HCT116 (cell line): Measurements from ENCODE around the gene ADGRB2. TPM values are rescaled to one million over a fixed set of nuclear protein-coding genes. Genes with fewer than 3 reads are reported as not detected.

Experiments used
- ATAC-seq: fragments of 200-7000 bp; cut with Tn5 transposase; 2 replicates; pipeline ENCODE4 v1.9.1; 2020; ENCODE audit warnings: mild to moderate bottlenecking, moderate library complexity
- BruUV-seq: library from RNA; stranded (reverse); fragments of 400-500 nt; replicated peaks from 2 replicates; lab custom pipeline; 2021; lab: Mats Ljungman, UMichigan
- CTCF ChIA-PET: fragments of 300-600 bp; sonication (Branson Sonifier 250); formaldehyde crosslinking; loops from one replicate; lab custom pipeline; 2021; ENCODE audit warnings: antibody characterized with exemption; lab: Charles Lee
- POLR2A ChIA-PET: fragments of 300-600, 350-600 bp; sonication (Branson Sonifier 250); formaldehyde crosslinking; loops from one replicate; lab custom pipeline; 2021; ENCODE audit warnings: antibody characterized with exemption; lab: Charles Lee
- RAD21 ChIA-PET, 2 experiments: fragments of 300-600 bp; sonication (Branson Sonifier 250); formaldehyde crosslinking; loops; one replicate each; lab custom pipeline; 2023; ENCODE audit warnings: low total read pairs in 2 of 2; ENCODE audit not compliant: uncharacterized antibody in 2 of 2, unreplicated experiment in 2 of 2, low non-redundant PET in 1 of 2; lab: Charles Lee
- DNase-seq: peaks from one replicate; pipeline ENCODE4 v3.0.0-alpha.2; 2010; ENCODE audit warnings: low read depth, low spot score
- H2AFZ ChIP-seq: fragments of 200-600 bp; shearing (Covaris generic), sonication (generic); 2 replicates; pipeline ENCODE4 v1.6.1; 2017; ENCODE audit warnings: low read depth, mixed run types, mixed read lengths, antibody characterized with exemption, low read length; ENCODE audit not compliant: poor library complexity, severe bottlenecking
- H3K27ac ChIP-seq: 2 replicates; pipeline ENCODE4 v1.5.1; 2012; ENCODE audit warnings: low read depth, low read length
- H3K27me3 ChIP-seq: fragments of 200-600 bp; sonication (generic); 2 replicates; pipeline ENCODE4 v1.6.1; 2016; ENCODE audit warnings: mixed run types, low read length, mixed read lengths; ENCODE audit not compliant: insufficient read depth
- H3K36me3 ChIP-seq, 2 experiments: fragments of 200-500 bp in 1 of 2; fragments of 200-600 bp in 1 of 2; sonication (Bioruptor generic) in 1 of 2; sonication (generic) in 1 of 2; 2 replicates each; pipeline versions ENCODE4 v1.5.1 to v1.6.1; 2014 to 2016; ENCODE audit warnings: low read length in 2 of 2, inconsistent platforms in 1 of 2, mixed read lengths in 1 of 2, mixed run types in 1 of 2; ENCODE audit not compliant: insufficient read depth in 2 of 2, control insufficient read depth in 1 of 2
- H3K4me1 ChIP-seq, 2 experiments: fragments of 200-600 bp in 1 of 2; sonication (generic) in 1 of 2; 2 replicates each; pipeline versions ENCODE4 v1.5.1 to v1.6.1; 2012 to 2017; ENCODE audit warnings: low read length in 2 of 2, inconsistent platforms in 1 of 2, mild to moderate bottlenecking in 1 of 2, mixed read lengths in 1 of 2, mixed run types in 1 of 2, moderate library complexity in 1 of 2; ENCODE audit not compliant: insufficient read depth in 2 of 2, control insufficient read depth in 1 of 2
- H3K4me2 ChIP-seq: fragments of 200-600 bp; sonication (generic); 2 replicates; pipeline ENCODE4 v1.6.1; 2017; ENCODE audit warnings: mixed run types, low read length, mixed read lengths
- H3K4me3 ChIP-seq, 2 experiments: fragments of 200-600 bp in 1 of 2; sonication (generic) in 1 of 2; replicated peaks in 1 of 2; 2 replicates each; pipeline ENCODE4 v1.5.1; 2011 to 2016; ENCODE audit warnings: low read length in 2 of 2, control low read depth in 1 of 2, low read depth in 1 of 2, mild to moderate bottlenecking in 1 of 2, mixed read lengths in 1 of 2, mixed run types in 1 of 2
- H3K79me2 ChIP-seq: fragments of 200-600 bp; sonication (generic); 2 replicates; pipeline ENCODE4 v1.6.1; 2017; ENCODE audit warnings: mild to moderate bottlenecking, mixed run types, low read length, moderate library complexity, mixed read lengths; ENCODE audit not compliant: insufficient read depth
- H3K9ac ChIP-seq: fragments of 200-600 bp; sonication (generic); 2 replicates; pipeline ENCODE4 v1.6.1; 2016; ENCODE audit warnings: low read length, mixed read lengths
- H3K9me2 ChIP-seq: fragments of 200-600 bp; sonication (generic), shearing (Covaris generic); 2 replicates; pipeline ENCODE4 v1.6.1; 2017; ENCODE audit warnings: mixed run types, mild to moderate bottlenecking, moderate library complexity; ENCODE audit not compliant: insufficient read depth
- H3K9me3 ChIP-seq, 2 experiments: fragments of 200-500 bp in 1 of 2; fragments of 200-600 bp in 1 of 2; sonication (Bioruptor generic) in 1 of 2; sonication (generic) in 1 of 2; 2 replicates each; pipeline ENCODE4 v1.6.1; 2014 to 2017; ENCODE audit warnings: low read length in 2 of 2, mixed read lengths in 2 of 2, inconsistent platforms in 1 of 2, low read depth in 1 of 2, mild to moderate bottlenecking in 1 of 2, mixed run types in 1 of 2, moderate library complexity in 1 of 2; ENCODE audit not compliant: control insufficient read depth in 1 of 2, insufficient read depth in 1 of 2
- H4K20me1 ChIP-seq: fragments of 200-600 bp; sonication (generic), shearing (Covaris generic); 2 replicates; pipeline ENCODE4 v1.6.1; 2017; ENCODE audit warnings: mixed run types, mild to moderate bottlenecking, moderate library complexity; ENCODE audit not compliant: insufficient read depth
- CEBPB ChIP-seq: IDR thresholded peaks from 2 replicates; pipeline ENCODE4 v1.6.1; 2012; ENCODE audit warnings: low read depth
- SIN3A ChIP-seq: IDR thresholded peaks from 2 replicates; pipeline ENCODE4 v1.6.1; 2012; ENCODE audit warnings: low read depth
- SP1 ChIP-seq: IDR thresholded peaks from 2 replicates; pipeline ENCODE4 v1.6.1; 2012; ENCODE audit warnings: low read depth
- TCF7L2 ChIP-seq: IDR thresholded peaks from 2 replicates; pipeline ENCODE4 v1.7.0; 2011; ENCODE audit warnings: borderline replicate concordance, inconsistent platforms; ENCODE audit not compliant: insufficient read depth, insufficient read length; ENCODE audit errors: extremely low read depth
- YY1 ChIP-seq: IDR thresholded peaks from 2 replicates; pipeline ENCODE4 v1.6.1; 2011; ENCODE audit warnings: low read length, low read depth, moderate library complexity, mild to moderate bottlenecking; ENCODE audit not compliant: insufficient replicate concordance; ENCODE audit errors: extremely low read depth
- intact Hi-C: fragments of 100-400 bp; cut with micrococcal nuclease; formaldehyde crosslinking; loops from 2 replicates; pipeline ENCODE4 v1.10.0; 2022
- total RNA-seq: library from RNA; stranded (reverse); gene quantifications from one replicate; pipeline ENCODE4 v1.2.1, GENCODE V29; 2021; ENCODE audit not compliant: unreplicated experiment
- TF ChIP-seq, protein P1 (sequence below): IDR thresholded peaks from 2 replicates; pipeline ENCODE4 v1.6.1; 2012; ENCODE audit warnings: low read depth
- TF ChIP-seq, protein P2 (sequence below): IDR thresholded peaks from 2 replicates; pipeline ENCODE4 v1.6.1; 2012

Gene ADGRB2
- total RNA-seq, 1 experiment from 2014 or later: 10.1 TPM

DNA sequence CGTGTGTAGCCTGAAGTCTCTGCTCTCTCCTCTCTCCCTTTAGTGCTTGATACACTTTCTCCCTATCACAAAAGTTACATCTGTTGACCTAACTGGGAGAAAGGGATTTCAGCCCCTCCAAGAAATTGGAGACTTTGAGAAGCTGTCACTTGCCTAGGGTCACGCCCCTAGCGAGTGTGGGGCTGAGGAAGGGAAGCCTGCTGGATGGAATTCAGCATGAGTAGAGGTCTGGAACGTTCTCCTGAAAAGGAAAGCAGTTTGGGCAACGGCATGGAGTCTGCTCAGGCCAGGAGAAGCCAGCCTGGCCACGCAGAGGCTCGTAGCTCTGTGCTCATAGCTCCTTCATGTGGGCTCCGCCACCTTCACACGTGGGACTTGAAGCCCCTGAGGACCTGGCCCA lies 82.7 kb downstream of the ADGRB2 start (continued):
- TF ChIP-seq, protein P1, sequence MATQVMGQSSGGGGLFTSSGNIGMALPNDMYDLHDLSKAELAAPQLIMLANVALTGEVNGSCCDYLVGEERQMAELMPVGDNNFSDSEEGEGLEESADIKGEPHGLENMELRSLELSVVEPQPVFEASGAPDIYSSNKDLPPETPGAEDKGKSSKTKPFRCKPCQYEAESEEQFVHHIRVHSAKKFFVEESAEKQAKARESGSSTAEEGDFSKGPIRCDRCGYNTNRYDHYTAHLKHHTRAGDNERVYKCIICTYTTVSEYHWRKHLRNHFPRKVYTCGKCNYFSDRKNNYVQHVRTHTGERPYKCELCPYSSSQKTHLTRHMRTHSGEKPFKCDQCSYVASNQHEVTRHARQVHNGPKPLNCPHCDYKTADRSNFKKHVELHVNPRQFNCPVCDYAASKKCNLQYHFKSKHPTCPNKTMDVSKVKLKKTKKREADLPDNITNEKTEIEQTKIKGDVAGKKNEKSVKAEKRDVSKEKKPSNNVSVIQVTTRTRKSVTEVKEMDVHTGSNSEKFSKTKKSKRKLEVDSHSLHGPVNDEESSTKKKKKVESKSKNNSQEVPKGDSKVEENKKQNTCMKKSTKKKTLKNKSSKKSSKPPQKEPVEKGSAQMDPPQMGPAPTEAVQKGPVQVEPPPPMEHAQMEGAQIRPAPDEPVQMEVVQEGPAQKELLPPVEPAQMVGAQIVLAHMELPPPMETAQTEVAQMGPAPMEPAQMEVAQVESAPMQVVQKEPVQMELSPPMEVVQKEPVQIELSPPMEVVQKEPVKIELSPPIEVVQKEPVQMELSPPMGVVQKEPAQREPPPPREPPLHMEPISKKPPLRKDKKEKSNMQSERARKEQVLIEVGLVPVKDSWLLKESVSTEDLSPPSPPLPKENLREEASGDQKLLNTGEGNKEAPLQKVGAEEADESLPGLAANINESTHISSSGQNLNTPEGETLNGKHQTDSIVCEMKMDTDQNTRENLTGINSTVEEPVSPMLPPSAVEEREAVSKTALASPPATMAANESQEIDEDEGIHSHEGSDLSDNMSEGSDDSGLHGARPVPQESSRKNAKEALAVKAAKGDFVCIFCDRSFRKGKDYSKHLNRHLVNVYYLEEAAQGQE: no peak
- TF ChIP-seq SP1: no peak
- TF ChIP-seq, protein P2, sequence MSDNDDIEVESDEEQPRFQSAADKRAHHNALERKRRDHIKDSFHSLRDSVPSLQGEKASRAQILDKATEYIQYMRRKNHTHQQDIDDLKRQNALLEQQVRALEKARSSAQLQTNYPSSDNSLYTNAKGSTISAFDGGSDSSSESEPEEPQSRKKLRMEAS: no peak

DNA sequence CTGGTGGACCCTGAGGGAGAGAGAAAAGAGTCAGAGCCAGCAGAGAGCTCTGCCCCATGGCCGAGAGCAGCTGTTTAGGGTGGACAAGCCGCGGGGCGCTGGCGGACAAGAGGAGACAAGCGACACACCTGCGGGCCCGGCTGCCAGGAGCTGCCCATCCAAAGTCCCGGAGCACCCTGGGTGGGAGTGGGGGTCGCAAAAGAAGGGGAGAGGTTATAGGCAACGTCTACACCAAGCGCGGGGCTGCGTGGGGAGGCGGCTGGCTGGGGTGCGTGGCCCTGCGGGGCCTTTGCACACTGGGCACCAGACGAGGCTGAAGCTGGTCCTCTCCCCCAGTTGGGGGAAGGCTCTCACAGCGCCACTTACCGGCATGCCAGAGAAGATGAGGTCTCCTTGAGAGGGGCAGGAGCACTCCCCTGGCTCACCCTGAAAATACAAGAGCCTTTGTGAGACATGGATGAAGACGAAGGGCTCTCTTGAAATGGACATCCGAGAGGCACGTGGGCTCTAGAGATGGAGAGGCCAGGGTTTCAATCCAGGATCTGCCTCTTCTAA lies 84.4 kb downstream of the ADGRB2 start:
- intact Hi-C loops: no loop called here
- Histone ChIP-seq H3K9ac (no peak overlapping the region), H3K4me2 (no peak overlapping the region), H3K9me2 (no peaks in the 10 kb centered on the region), H3K36me3 (no peaks in the 10 kb centered on the region), H3K27ac (no peak overlapping the region), H3K4me1 (peaks cover 0 to 3% of the 10 kb centered on the region in 2 experiments; a peak in 1 of 4 replicates), H4K20me1 (no peaks in the 10 kb centered on the region), H3K4me3 (no peak overlapping the region), H3K9me3 (no peaks in the 10 kb centered on the region), H2AFZ (no peak overlapping the region), H3K27me3 (no peaks in the 10 kb centered on the region), H3K79me2 (no peaks in the 10 kb centered on the region)
- ChIA-PET RAD21 (no interaction called here), POLR2A (interaction anchor here (1.3 kb wide), 1 partner anchor 9 kb away, joined by 4 read pairs; no protein-coding TSS in a partner anchor), CTCF (interaction anchor here (1.8 kb wide), 1 partner anchor 15 kb away, joined by 7 read pairs; no protein-coding TSS in a partner anchor)
- no peak for ATAC-seq
- BruUV-seq: no TSS peak
- TF ChIP-seq TCF7L2 (no peak), CEBPB (no peak), YY1 (no peak), SIN3A (no peak)
- DNase-seq: no peak
